Measurements from ENCODE around the gene PLPP2.
"Not testable (repeated sequence)": the region's sequence is repeated elsewhere in the genome, so short reads cannot be mapped to it uniquely, and the experiment has no call there.

The PLPP2 gene

DNA sequence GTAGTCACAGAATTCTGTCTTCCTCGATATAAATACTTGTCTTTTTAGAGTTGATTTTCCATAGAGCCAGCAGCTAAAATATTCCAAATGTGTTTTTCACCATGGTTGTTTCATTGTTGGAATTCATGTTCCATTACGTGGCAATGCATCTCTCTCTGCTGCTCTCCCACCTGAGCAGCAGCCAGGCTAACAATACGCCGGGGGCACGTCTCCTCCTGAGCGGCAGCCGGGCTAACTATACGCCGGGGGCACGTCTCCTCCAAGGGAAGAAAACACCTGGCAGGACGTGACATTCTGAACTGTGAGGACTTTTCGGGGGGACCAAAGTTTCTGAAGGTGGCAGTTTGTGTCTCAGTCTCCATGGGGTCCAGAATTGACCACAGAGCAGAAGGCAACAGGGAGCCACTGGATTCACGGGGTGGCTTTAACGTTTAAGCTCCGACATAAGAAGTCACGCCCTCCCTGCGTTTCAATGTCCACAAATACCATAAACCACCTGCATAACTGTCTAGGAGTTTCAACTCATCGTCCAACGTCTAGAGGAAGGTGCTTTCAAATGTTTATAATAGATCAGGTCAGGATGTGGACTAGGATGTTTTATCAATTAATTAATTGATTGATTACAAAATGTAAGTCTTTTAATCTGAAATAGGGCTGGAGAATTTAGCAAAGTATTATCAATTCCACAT is 15.1 kb downstream of the PLPP2 start:
- H3K36me3 Mint-ChIP-seq (ENCODE audit: low read depth) = no peaks in the 10 kb centered on the region
- H3K27me3 Mint-ChIP-seq = peaks cover 46% of the 10 kb centered on the region
- no peak overlapping the region for H3K27ac Mint-ChIP-seq
- no peaks in the 10 kb centered on the region for H3K4me1 Mint-ChIP-seq (ENCODE audit: low read depth)
- H3K4me3 Mint-ChIP-seq = no peak overlapping the region
- H3K9me3 Mint-ChIP-seq = no peaks in the 10 kb centered on the region

- H3K4me3 Mint-ChIP-seq = no peak overlapping the region
- H3K27ac Mint-ChIP-seq = no peak overlapping the region
- no peaks in the 10 kb centered on the region for H3K9me3 Mint-ChIP-seq
- H3K27me3 Mint-ChIP-seq = peaks cover 50% of the 10 kb centered on the region
- no peaks in the 10 kb centered on the region for H3K36me3 Mint-ChIP-seq (ENCODE audit: low read depth)
- no peaks in the 10 kb centered on the region for H3K4me1 Mint-ChIP-seq (ENCODE audit: low read depth)
These were observed 16.2 kb downstream of the PLPP2 start for GRCh38 chr19:275000-275399.

- H3K4me1 Mint-ChIP-seq (ENCODE audit: low read depth) = no peaks in the 10 kb centered on the region
- H3K9me3 Mint-ChIP-seq = no peaks in the 10 kb centered on the region
- no peaks in the 10 kb centered on the region for H3K36me3 Mint-ChIP-seq (ENCODE audit: low read depth)
- H3K27ac Mint-ChIP-seq = no peak overlapping the region
- no peak overlapping the region for H3K4me3 Mint-ChIP-seq
- H3K27me3 Mint-ChIP-seq = peaks cover 54% of the 10 kb centered on the region
These were observed 17.8 kb downstream of the PLPP2 start for GRCh38 chr19:273393-273792.

- Mint-ChIP-seq H3K36me3 (ENCODE audit: low read depth) (no peaks in the 10 kb centered on the region), H3K27ac (no peak overlapping the region), H3K27me3 (peaks cover 57% of the 10 kb centered on the region), H3K4me1 (ENCODE audit: low read depth) (peaks cover 4% of the 10 kb centered on the region), H3K4me3 (no peak overlapping the region), H3K9me3 (no peaks in the 10 kb centered on the region)
These were observed 19.3 kb downstream of the PLPP2 start for GRCh38 chr19:271856-272255.

DNA sequence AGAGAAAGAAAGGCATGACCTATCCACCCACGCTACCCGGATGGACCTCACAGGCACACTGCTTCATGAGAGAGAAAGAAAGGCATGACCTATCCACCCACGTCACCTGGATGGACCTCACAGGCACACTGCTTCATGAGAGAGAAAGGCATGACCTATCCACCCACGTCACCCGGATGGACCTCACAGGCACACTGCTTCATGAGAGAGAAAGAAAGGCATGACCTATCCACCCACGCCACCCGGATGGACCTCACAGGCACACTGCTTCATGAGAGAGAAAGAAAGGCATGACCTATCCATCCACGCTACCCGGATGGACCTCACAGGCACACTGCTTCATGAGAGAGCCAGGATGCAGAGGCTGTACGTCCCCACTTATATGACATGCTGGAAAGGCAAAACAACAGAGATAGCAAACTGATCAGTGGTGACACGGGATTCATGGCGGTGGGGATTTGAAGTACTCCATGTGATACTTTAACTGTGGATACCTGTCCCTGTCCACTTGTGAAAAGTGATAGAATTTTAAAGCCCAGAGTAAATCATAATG is 20.4 kb downstream of the PLPP2 start:
- not testable (repeated sequence) for H3K36me3 Mint-ChIP-seq (ENCODE audit: low read depth); H3K27ac Mint-ChIP-seq; H3K9me3 Mint-ChIP-seq; H3K4me1 Mint-ChIP-seq (ENCODE audit: low read depth); H3K4me3 Mint-ChIP-seq
- peaks cover 58% of the 10 kb centered on the region for H3K27me3 Mint-ChIP-seq

- Mint-ChIP-seq H3K27ac (no peak overlapping the region), H3K9me3 (no peaks in the 10 kb centered on the region), H3K4me3 (no peak overlapping the region), H3K27me3 (peaks cover 71% of the 10 kb centered on the region), H3K4me1 (ENCODE audit: low read depth) (peaks cover 9% of the 10 kb centered on the region), H3K36me3 (ENCODE audit: low read depth) (no peaks in the 10 kb centered on the region)
These were observed 22.0 kb downstream of the PLPP2 start for GRCh38 chr19:269241-269640.

GRCh38 chr19:262125-262524 is 29.1 kb downstream of the PLPP2 start:
- H3K4me3 Mint-ChIP-seq = no peak overlapping the region
- peak overlapping the region; percentile 34 for H3K27ac Mint-ChIP-seq
- peaks cover 14% of the 10 kb centered on the region for H3K4me1 Mint-ChIP-seq (ENCODE audit: low read depth)
- H3K9me3 Mint-ChIP-seq = no peaks in the 10 kb centered on the region
- H3K36me3 Mint-ChIP-seq (ENCODE audit: low read depth) = no peaks in the 10 kb centered on the region
- H3K27me3 Mint-ChIP-seq = peaks cover 53% of the 10 kb centered on the region

DNA sequence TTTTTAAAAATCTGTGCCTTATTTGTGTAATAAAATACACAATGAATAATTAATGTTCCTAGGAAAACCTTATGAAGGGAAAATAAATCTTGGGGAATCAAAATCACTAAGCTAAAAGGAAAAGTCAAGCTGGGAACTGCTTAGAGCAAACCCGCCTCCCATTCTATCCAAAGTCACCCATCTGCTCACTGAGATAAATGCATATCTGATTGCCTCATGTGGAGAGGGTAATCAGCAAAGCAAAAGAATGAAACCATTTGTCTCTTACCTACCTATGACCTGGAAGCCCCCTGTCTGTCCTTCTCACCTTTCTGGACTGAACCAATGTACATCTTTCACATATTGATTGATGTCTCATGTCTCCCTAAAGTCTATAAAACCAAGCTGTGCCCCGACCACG is 34.4 kb downstream of the PLPP2 start:
- H3K9me3 Mint-ChIP-seq; H3K4me1 Mint-ChIP-seq (ENCODE audit: low read depth); H3K36me3 Mint-ChIP-seq (ENCODE audit: low read depth); H3K27ac Mint-ChIP-seq; H3K4me3 Mint-ChIP-seq: not testable (repeated sequence)
- peaks cover 51% of the 10 kb centered on the region for H3K27me3 Mint-ChIP-seq

DNA sequence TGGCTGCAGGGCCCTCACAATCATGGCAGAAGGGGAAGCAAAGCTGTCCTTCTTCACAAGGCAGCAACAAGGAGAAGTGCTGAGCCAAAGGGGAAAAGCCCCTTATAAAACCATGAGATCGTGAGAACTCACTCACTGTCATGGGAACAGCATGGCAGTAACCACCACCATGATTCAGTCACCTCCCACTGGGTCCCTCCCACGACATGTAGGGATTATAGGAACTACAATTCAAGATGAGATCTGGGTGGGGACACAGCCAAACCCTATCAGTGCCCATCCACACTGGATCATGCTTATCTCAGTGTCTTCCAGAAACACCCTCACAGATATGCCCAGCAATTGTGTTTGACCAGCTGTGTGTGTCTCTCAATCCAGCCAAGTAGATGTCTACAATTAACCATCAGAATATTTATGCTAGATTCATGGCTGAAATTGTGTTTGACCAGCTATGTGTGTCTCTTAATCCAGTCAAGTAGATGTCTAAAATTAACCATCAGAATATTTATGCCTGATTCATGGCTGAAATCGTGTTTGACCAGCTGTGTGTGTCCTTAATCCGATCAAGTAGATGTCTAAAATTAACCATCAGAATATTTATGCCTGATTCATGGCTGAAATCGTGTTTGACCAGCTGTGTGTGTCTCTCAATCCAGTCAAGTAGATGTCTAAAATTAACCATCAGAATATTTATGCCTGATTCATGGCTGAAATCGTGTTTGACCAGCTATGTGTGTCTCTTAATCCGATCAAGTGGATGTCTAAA is 38.6 kb downstream of the PLPP2 start:
- not testable (repeated sequence) for H3K4me1 Mint-ChIP-seq (ENCODE audit: low read depth); H3K4me3 Mint-ChIP-seq; H3K27ac Mint-ChIP-seq; H3K36me3 Mint-ChIP-seq (ENCODE audit: low read depth); H3K9me3 Mint-ChIP-seq
- H3K27me3 Mint-ChIP-seq = peaks cover 45% of the 10 kb centered on the region

- no peaks in the 10 kb centered on the region for H3K4me1 Mint-ChIP-seq (ENCODE audit: low read depth)
These were observed 44.7 kb downstream of the PLPP2 start for GRCh38 chr19:246551-246950.

GRCh38 chr19:245900-246299 is 45.3 kb downstream of the PLPP2 start:
- not testable (repeated sequence) for H3K4me1 Mint-ChIP-seq (ENCODE audit: low read depth); H3K27me3 Mint-ChIP-seq; H3K4me3 Mint-ChIP-seq; H3K36me3 Mint-ChIP-seq (ENCODE audit: low read depth); H3K27ac Mint-ChIP-seq; H3K9me3 Mint-ChIP-seq

More at GRCh38 chr19:246551-246950, 44.7 kb downstream of the PLPP2 start:
- Mint-ChIP-seq H3K27me3 (peaks cover 3% of the 10 kb centered on the region), H3K27ac (no peak overlapping the region), H3K9me3 (no peaks in the 10 kb centered on the region), H3K36me3 (ENCODE audit: low read depth) (no peaks in the 10 kb centered on the region), H3K4me3 (no peak overlapping the region)

- no peaks in the 10 kb centered on the region for H3K4me1 Mint-ChIP-seq (ENCODE audit: low read depth)
- no peak overlapping the region for H3K27ac Mint-ChIP-seq
- no peaks in the 10 kb centered on the region for H3K36me3 Mint-ChIP-seq (ENCODE audit: low read depth)
- no peaks in the 10 kb centered on the region for H3K27me3 Mint-ChIP-seq
- no peaks in the 10 kb centered on the region for H3K9me3 Mint-ChIP-seq
- no peak overlapping the region for H3K4me3 Mint-ChIP-seq
These were observed 45.7 kb downstream of the PLPP2 start for GRCh38 chr19:245457-245856.
